Thyroid gland (tissue), 4 donors: Measurements from ENCODE around the gene KCNIP1.

Source experiments
- CTCF ChIP-seq, 6 experiments: fragments of 200-600 bp in 3 of 6; fragments of 450-650 bp in 3 of 6; sonication (generic) in 3 of 6; IDR thresholded peaks; one replicate each; pipeline ENCODE4 v1.5.1; 2016 to 2019; ENCODE audit warnings: antibody characterized with exemption in 6 of 6, mild to moderate bottlenecking in 2 of 6, inconsistent platforms in 1 of 6, moderate library complexity in 1 of 6
- POLR2A ChIP-seq, 2 donors: fragments of 450-650 bp; IDR thresholded peaks; one replicate each; pipeline ENCODE4 v1.6.1; 2017; ENCODE audit warnings: antibody characterized with exemption in 2 of 2, mild to moderate bottlenecking in 2 of 2, moderate library complexity in 1 of 2

GRCh38 chr5:170760113-170760512 is 256.3 kb downstream of the KCNIP1 start:
- TF ChIP-seq CTCF (IDR thresholded peaks at IDR 0.05) (no peak), POLR2A (IDR thresholded peaks at IDR 0.05) (no peak)
